Activated T-cell treated with anti-CD3 and anti-CD28 coated beads, Interleukin-2, amount 50 U/mL, for 4 hours (primary cell): ENCODE data around the gene JARID2. TPM values are rescaled to one million over a fixed set of nuclear protein-coding genes. Genes with fewer than 3 reads are reported as not detected.

ENCODE experiments used
- ATAC-seq, 2 donors: fragments of 200-7000 bp; cut with Tn5 transposase; one replicate each; pipeline ENCODE4 v1.10.0; 2021
- DNase-seq: peaks from one replicate; pipeline ENCODE4 v3.0.0-alpha.2; 2020
- H3K27me3 Mint-ChIP-seq: one replicate; pipeline ENCODE4 v1.8.0; 2021; ENCODE audit warnings: low read depth, mixed read lengths
- H3K36me3 Mint-ChIP-seq: one replicate; pipeline ENCODE4 v1.8.0; 2022; ENCODE audit warnings: mixed read lengths; ENCODE audit not compliant: insufficient read depth
- H3K4me1 Mint-ChIP-seq: one replicate; pipeline ENCODE4 v1.8.0; 2021; ENCODE audit warnings: low read depth, mixed read lengths
- H3K4me3 Mint-ChIP-seq: one replicate; pipeline ENCODE4 v1.8.0; 2021; ENCODE audit warnings: mild to moderate bottlenecking, moderate library complexity, mixed read lengths
- H3K9me3 Mint-ChIP-seq: one replicate; pipeline ENCODE4 v1.8.0; 2021; ENCODE audit warnings: mixed read lengths
- total RNA-seq, 3 donors: library from RNA; stranded (reverse); gene quantifications; one replicate each; pipeline ENCODE4 v1.2.1, GENCODE V29; 2021

The JARID2 gene
- total RNA-seq, 3 donors from 2014 or later = 32.6 to 43.6 (median 37.2) TPM

DNA sequence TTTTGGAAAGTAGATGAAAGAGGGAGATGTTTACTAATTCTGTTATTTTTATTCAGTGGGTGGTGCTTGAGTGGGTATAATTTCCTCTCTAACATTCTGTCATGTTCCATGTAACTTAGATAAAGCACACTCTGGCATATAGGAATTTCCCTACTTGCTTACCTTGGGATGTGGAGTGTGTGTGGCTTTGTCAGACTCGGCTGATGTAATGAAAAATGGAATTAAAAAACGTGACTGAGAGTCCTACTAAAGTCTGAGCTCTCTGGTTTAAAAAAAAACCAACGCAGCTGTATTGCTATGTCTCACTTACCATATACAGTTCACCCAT, 98.3 kb downstream of the JARID2 start:
- no peaks in the 10 kb centered on the region for H3K9me3 Mint-ChIP-seq
- ATAC-seq (peak in 1 of 2 donors; percentile 19), DNase-seq (no peak)
- H3K4me1 Mint-ChIP-seq = peaks cover 80% of the 10 kb centered on the region
- H3K36me3 Mint-ChIP-seq = peaks cover 2% of the 10 kb centered on the region
- H3K27me3 Mint-ChIP-seq = no peaks in the 10 kb centered on the region
- no peak overlapping the region for H3K4me3 Mint-ChIP-seq

DNA sequence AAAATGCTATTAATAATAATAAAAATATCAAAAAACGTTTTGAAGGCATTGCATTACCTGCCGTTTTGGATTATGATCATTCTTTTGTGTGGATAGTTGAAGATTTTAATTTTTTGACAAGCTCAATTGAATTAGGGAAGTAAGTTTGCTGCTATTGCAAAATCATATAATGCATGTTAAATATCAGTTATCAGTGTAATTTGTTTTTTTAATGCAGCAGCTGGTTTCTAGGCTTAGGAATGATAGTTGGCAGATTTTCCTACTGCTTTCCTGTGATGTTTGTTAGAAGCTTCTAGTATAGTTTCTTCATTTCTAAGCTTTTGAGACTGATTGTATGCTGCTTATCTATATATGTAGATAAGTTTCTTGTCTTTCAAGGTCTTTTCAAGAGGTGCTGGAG, 99.0 kb downstream of the JARID2 start:
- ATAC-seq = no peak
- H3K4me3 Mint-ChIP-seq = no peak overlapping the region
- peaks cover 6% of the 10 kb centered on the region for H3K36me3 Mint-ChIP-seq
- H3K9me3 Mint-ChIP-seq = no peaks in the 10 kb centered on the region
- no peak for DNase-seq
- H3K27me3 Mint-ChIP-seq = no peaks in the 10 kb centered on the region
- peaks cover 82% of the 10 kb centered on the region for H3K4me1 Mint-ChIP-seq

DNA sequence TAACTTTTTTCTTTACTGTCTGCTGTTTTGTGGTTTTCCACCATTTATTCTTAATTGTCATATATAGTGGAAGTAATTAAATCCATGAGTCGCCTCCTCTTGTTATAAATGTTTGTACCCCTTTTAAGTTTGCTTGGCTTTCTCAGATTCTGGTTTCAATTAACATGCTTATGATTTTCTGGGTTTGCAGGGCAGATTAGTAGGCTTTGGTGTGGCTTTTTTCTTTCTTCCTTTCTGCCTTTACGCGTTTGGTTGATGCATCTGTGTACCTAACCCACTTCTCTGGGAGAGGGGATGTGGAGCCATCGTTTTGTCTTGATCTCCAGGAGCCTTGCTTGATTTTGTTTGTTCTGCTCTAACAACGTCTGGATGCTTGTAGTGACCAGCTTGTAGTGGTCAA, 100.4 kb downstream of the JARID2 start:
- Mint-ChIP-seq H3K9me3 (no peaks in the 10 kb centered on the region), H3K36me3 (peaks cover 10% of the 10 kb centered on the region), H3K4me1 (peaks cover 81% of the 10 kb centered on the region), H3K27me3 (no peaks in the 10 kb centered on the region), H3K4me3 (no peak overlapping the region)
- DNase-seq = no peak
- ATAC-seq = peak; percentile 49 to 63

DNA sequence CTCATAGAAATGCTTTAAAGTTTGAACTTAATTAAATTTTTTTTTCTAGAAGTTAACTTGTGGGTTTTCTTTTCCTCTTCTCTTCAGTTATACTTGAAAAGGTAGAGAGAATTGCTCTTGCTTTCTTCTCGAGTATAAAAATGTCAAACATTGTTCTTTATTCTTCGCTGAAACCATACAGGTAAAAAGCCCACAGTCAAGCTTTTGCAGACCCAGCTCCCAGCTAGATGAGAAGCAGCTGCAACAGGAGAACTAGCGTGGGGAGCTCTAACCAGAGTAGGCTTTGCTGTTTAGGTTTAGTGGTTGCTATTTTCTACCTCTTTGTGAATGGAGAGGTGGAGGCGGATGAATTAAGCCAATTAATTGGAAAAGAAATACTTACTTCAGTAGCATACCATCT, 102.7 kb downstream of the JARID2 start:
- no peak for ATAC-seq
- no peaks in the 10 kb centered on the region for H3K27me3 Mint-ChIP-seq
- peaks cover 15% of the 10 kb centered on the region for H3K36me3 Mint-ChIP-seq
- no peaks in the 10 kb centered on the region for H3K9me3 Mint-ChIP-seq
- H3K4me3 Mint-ChIP-seq = no peak overlapping the region
- DNase-seq = no peak
- peaks cover 82% of the 10 kb centered on the region for H3K4me1 Mint-ChIP-seq

DNA sequence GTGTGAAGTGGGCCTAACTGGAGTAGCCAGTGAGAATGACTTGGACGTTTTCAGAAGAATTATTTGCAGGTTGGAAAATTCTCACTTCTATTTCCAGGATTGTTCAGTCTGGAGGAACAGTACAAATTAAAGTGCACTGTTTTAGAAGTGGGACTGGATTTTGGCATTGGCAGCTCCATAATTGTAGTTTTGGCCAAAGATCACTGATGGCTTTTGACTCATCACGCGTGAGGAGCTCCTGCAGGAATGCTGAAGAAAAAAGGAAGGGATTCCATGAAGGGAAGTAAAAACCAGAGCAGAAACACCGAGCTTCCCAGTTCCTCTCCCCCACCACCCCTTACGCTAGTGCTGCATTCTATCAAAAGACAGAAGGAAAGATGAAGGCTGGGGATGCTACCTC, 103.5 kb downstream of the JARID2 start:
- Mint-ChIP-seq H3K27me3 (no peaks in the 10 kb centered on the region), H3K9me3 (no peaks in the 10 kb centered on the region), H3K4me3 (no peak overlapping the region), H3K4me1 (peaks cover 83% of the 10 kb centered on the region), H3K36me3 (peaks cover 15% of the 10 kb centered on the region)
- ATAC-seq (no peak), DNase-seq (no peak)

DNA sequence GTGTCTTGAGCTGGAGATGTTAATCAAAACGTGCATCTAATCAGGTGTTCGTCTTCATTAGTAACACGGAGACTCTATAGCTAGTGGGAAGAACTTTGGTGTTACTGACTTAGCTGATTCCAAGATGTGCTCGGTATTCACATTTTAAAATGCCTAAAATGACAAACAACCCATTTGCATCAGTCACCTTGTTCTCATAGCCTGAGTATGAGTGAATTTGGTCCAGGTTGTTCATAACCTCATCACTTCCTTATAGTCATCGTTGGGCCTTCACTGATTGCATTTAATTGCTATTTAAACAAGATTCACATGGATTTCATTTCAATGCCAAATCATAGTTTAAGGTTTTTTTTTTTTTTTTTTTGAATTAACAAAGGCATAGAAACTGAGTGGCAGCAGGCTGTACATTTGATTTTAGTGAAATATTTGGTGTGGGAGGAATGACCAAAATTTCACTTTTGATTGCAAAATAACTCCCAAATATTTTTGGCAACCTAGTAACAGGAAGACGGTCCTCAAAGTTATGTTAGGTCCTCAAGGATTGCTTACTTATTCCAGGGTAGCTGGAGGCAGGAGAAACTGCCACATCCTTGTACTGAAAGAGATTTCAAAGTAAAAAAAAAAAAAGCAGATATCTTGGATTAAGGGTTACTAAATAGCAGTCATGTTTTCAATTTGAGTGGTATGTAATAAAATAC, 104.7 kb downstream of the JARID2 start:
- Mint-ChIP-seq H3K27me3 (no peaks in the 10 kb centered on the region), H3K9me3 (no peaks in the 10 kb centered on the region), H3K4me3 (no peak overlapping the region), H3K36me3 (peaks cover 15% of the 10 kb centered on the region), H3K4me1 (peaks cover 79% of the 10 kb centered on the region)
- ATAC-seq = no peak
- DNase-seq = no peak

DNA sequence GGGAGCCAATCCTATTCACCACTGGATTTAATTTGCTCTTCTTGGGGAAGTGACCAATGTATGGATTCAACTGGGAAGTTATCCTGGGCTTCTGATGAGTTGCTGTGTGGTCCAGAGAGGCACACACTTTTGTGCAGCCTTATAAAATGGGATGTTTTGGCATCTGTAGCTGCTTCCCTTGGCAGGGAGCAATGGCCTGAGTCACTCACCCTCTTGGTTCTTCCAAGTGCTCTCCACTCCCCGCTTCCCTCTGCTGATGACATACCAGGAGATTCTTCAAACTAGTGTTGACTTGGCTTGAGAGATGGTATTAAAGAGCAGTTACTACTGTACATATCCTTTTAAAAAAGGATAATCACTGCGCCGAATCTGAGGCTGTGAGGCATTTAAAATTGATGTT, 105.8 kb downstream of the JARID2 start:
- ATAC-seq = no peak
- Mint-ChIP-seq H3K9me3 (no peaks in the 10 kb centered on the region), H3K4me1 (peaks cover 77% of the 10 kb centered on the region), H3K4me3 (no peak overlapping the region), H3K27me3 (no peaks in the 10 kb centered on the region), H3K36me3 (peaks cover 23% of the 10 kb centered on the region)
- no peak for DNase-seq

DNA sequence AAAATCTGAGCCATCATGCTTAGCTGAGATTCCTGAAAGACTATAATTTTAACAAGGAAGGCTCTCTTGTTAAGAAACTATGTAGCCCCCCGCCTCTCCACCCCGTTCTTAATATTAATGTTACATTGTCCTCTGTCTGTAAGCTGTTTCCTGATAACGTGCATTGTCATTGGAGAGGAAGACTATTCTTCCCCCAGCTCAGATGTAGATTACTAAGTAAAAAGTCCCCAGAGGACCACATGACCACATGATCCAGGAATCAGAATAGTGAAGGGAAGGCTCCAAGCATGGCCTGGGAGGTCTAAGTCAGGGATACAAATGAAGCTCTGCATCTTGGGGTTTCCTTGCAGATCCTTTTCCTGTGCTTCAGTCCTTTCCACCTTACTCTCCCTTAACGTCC, 106.4 kb downstream of the JARID2 start:
- H3K36me3 Mint-ChIP-seq = peaks cover 23% of the 10 kb centered on the region
- DNase-seq = no peak
- H3K27me3 Mint-ChIP-seq = no peaks in the 10 kb centered on the region
- H3K9me3 Mint-ChIP-seq = no peaks in the 10 kb centered on the region
- peaks cover 75% of the 10 kb centered on the region for H3K4me1 Mint-ChIP-seq
- no peak overlapping the region for H3K4me3 Mint-ChIP-seq
- no peak for ATAC-seq

DNA sequence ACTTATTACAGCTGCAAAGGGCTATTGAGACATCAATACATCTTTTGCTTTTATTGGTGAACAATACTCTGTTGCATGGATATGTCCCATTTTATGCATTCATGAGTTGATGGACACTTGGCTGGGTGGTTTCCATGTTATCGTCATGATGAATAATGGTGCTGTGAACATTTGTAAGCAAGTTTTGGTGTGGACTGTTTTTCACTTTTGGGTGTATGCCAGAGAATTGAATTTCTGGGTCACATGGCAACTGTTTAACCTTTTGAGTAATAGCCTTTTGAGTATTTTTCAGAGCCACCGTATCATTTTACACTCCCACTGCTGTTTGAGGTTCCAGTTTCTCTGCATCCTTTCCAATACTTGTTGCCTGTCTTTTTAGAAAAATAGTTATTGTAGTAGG, 107.0 kb downstream of the JARID2 start:
- Mint-ChIP-seq H3K27me3 (no peaks in the 10 kb centered on the region), H3K9me3 (no peaks in the 10 kb centered on the region), H3K36me3 (peaks cover 23% of the 10 kb centered on the region), H3K4me3 (no peak overlapping the region), H3K4me1 (peaks cover 76% of the 10 kb centered on the region)
- ATAC-seq (peak in 1 of 2 donors; percentile 32), DNase-seq (no peak)

DNA sequence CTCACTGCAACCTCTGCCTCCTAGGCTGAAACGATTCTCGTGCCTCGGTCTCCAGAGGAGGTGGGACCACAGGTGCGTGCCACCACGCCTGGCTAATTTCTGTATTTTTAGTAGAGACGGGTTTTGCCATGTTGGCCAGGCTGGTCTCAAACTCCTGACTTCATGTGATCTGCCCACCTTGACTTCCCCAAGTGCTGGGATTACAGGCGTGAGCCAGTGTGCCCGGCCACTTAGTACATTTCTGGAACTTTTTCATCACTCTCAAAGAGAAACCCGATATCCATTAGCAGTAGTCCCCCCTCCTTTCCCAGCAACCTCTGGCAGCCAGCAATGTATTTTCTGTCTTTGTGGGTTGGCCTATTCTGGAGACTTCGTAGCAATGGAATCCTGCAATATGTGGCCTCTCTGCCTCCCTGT, 109.8 kb downstream of the JARID2 start:
- Mint-ChIP-seq H3K9me3 (no peaks in the 10 kb centered on the region), H3K4me3 (no peak overlapping the region), H3K4me1 (peaks cover 75% of the 10 kb centered on the region), H3K36me3 (peaks cover 20% of the 10 kb centered on the region), H3K27me3 (no peaks in the 10 kb centered on the region)
- no peak for DNase-seq
- no peak for ATAC-seq

DNA sequence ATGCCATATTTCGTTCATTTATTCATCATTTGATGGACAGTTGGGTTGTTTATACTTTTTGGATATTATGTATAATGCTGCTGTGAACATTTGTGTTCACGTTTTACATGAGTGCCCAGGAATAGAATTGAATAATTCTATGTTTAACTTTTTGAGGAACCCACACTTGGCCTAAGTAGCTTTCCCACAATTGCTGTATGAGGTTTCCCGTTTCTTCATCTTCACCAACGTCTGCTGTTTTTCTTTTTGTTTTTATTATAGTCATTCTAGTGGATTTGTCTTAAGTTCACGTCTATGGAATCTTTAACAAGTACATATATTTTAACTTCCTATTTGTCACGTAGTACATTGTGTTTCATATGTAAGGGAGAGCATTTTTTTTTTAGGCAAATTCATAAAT, 110.3 kb downstream of the JARID2 start:
- no peaks in the 10 kb centered on the region for H3K9me3 Mint-ChIP-seq
- H3K27me3 Mint-ChIP-seq = no peaks in the 10 kb centered on the region
- peaks cover 71% of the 10 kb centered on the region for H3K4me1 Mint-ChIP-seq
- peaks cover 20% of the 10 kb centered on the region for H3K36me3 Mint-ChIP-seq
- no peak for ATAC-seq
- DNase-seq = no peak
- no peak overlapping the region for H3K4me3 Mint-ChIP-seq

DNA sequence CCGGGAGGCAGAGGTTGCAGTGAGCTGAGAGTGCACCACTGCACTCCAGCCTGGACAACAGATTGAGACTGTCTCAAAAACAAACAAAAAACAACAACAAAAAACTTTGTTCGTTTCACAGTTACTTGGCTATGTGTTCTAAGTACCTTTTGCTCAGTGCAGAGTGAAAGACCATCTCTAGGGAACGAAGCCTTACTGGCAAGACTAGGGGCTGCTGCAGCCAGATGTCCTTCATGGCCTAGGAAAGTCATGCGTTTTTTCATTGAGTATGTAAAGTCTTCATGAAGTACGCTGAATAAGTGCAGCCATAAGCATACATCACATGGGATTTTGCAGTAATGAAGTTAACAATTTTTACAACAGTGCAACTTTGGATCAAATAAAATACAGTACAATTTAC, 111.1 kb downstream of the JARID2 start:
- ATAC-seq (no peak), DNase-seq (no peak)
- Mint-ChIP-seq H3K36me3 (peaks cover 19% of the 10 kb centered on the region), H3K4me3 (no peak overlapping the region), H3K27me3 (no peaks in the 10 kb centered on the region), H3K9me3 (no peaks in the 10 kb centered on the region), H3K4me1 (peaks cover 64% of the 10 kb centered on the region)

DNA sequence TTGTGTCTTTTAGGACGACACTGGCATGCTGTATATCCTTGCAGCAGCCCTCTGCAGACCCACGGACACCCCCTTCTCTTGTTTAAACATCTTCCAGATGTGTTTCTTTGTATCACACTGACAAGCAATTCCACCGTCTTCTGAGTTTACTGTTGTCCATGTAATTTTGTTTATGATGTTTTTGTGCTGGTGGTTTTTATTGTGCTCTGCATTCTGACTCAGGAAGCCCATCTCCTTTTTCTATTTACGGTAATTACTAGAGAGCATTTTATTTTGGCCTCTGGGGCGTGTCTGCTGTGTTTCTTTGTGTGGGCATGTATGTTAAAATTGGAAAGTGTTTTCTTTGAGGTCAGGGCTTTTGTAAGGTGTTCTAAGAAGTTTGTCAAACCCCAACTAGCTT, 111.9 kb downstream of the JARID2 start:
- H3K4me1 Mint-ChIP-seq = peaks cover 56% of the 10 kb centered on the region
- H3K9me3 Mint-ChIP-seq = no peaks in the 10 kb centered on the region

DNA sequence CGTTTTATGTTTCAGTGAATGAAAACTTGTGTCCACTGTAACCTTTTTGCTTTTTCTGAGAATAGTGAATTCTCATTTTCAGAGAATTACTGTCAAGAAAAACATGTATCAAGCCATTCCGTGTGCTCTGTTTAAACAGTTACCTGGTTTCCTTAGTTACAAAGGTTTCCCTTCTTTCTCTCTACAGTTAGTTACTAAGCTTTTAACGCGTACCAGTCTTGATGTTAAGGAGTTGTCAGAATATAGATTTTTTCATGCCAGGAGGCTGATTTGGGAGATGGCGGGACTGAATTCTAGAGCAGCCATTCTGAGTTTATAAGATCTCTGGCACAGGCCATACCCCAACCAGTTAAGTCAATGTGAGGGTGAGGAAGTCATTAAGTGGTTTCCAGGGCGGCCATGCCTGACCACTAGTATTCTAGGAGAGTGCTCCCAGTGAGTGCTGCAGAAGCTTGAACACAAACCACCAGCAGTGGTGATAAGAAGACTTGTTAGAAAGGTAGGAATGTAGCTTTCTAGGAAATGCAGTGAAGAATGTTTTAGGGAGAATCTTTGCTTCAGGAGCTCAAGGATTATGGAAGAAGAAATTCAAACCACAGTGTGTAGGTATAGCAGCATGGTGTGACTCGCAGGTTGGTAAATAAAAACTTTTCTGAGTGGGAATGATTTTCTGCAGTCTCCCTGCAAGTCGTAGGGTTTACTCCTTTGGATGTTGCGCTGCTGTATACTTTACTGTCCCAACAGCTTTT, 112.9 kb downstream of the JARID2 start:
- peaks cover 48% of the 10 kb centered on the region for H3K4me1 Mint-ChIP-seq
- H3K4me3 Mint-ChIP-seq = no peak overlapping the region
- no peak for DNase-seq

More for the DNA sequence above, 111.9 kb downstream of the JARID2 start:
- no peak for ATAC-seq
- H3K36me3 Mint-ChIP-seq = peaks cover 18% of the 10 kb centered on the region
- no peaks in the 10 kb centered on the region for H3K27me3 Mint-ChIP-seq
- no peak for DNase-seq
- H3K4me3 Mint-ChIP-seq = no peak overlapping the region

DNA sequence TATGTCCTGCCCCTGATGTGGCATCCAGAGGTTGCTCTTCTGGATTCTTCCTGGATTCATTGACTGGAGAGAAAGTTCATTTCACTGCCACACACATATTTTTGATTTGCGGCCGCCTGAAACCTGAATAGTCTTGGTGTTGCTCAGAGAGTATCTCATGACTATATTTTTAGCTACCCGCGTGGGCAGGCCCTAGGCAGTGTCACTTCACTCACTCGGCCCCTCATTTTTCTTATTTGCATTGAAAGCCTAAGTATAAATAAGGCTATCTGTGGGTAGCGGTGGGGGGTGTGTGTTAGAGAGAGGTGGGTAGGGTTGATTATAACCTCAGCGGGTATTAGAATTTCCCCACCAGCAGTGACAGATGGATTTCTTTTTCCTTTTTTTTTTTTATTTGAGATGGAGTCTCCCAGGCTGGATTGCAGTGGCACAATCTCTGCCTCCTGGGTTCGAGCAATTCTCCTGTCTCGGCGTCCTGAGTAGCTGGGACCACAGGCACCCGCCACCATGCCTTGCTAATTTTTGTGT, 113.5 kb downstream of the JARID2 start:
- ATAC-seq = no peak
- no peak overlapping the region for H3K4me3 Mint-ChIP-seq
- peaks cover 42% of the 10 kb centered on the region for H3K4me1 Mint-ChIP-seq
- no peaks in the 10 kb centered on the region for H3K9me3 Mint-ChIP-seq
- DNase-seq = no peak
- no peaks in the 10 kb centered on the region for H3K27me3 Mint-ChIP-seq
- H3K36me3 Mint-ChIP-seq = peaks cover 15% of the 10 kb centered on the region

More for the DNA sequence above, 112.9 kb downstream of the JARID2 start:
- Mint-ChIP-seq H3K36me3 (peaks cover 15% of the 10 kb centered on the region), H3K27me3 (no peaks in the 10 kb centered on the region), H3K9me3 (no peaks in the 10 kb centered on the region)
- no peak for ATAC-seq
